ENCODE results near the gene GPSM3.
"Not testable (repeated sequence)": the region's sequence is repeated elsewhere in the genome, so short reads cannot be mapped to it uniquely, and the experiment has no call there.

DNA sequence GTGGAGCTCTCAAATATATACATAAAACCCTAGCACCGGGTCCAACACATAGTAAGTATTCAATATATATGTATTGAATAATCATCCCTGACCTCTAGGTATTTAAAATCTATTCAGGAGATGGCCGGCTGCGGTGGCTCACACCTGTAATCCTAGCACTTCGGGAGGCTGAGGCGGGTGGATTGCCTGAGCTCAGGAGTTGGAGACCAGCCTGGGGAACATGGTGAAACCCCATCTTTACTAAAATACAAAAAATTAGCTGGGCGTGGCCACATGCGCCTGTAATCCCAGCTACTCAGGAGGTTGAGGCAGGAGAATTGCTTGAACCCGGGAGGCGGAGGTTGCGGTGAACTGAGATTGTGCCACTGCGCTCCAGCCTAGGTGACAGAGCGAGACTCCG is 653 bp upstream of the GPSM3 start:
- TF ChIP-seq, protein P1, sequence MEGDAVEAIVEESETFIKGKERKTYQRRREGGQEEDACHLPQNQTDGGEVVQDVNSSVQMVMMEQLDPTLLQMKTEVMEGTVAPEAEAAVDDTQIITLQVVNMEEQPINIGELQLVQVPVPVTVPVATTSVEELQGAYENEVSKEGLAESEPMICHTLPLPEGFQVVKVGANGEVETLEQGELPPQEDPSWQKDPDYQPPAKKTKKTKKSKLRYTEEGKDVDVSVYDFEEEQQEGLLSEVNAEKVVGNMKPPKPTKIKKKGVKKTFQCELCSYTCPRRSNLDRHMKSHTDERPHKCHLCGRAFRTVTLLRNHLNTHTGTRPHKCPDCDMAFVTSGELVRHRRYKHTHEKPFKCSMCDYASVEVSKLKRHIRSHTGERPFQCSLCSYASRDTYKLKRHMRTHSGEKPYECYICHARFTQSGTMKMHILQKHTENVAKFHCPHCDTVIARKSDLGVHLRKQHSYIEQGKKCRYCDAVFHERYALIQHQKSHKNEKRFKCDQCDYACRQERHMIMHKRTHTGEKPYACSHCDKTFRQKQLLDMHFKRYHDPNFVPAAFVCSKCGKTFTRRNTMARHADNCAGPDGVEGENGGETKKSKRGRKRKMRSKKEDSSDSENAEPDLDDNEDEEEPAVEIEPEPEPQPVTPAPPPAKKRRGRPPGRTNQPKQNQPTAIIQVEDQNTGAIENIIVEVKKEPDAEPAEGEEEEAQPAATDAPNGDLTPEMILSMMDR (IDR thresholded peaks at IDR 0.05; ENCODE audit: low read length) = not testable (repeated sequence)
- TF ChIP-seq EZH2 (IDR thresholded peaks at IDR 0.05; ENCODE audit: borderline replicate concordance, low read length) = not testable (repeated sequence)

All from OCI-LY1 (cell line).